ENCODE results near the gene KANSL1. TPM values are rescaled to one million over a fixed set of nuclear protein-coding genes. Genes with fewer than 3 reads are reported as not detected.

KANSL1 gene
- total and polyA plus RNA-seq, 2 experiments from 2014 or later = 49.0 to 206 TPM

DNA sequence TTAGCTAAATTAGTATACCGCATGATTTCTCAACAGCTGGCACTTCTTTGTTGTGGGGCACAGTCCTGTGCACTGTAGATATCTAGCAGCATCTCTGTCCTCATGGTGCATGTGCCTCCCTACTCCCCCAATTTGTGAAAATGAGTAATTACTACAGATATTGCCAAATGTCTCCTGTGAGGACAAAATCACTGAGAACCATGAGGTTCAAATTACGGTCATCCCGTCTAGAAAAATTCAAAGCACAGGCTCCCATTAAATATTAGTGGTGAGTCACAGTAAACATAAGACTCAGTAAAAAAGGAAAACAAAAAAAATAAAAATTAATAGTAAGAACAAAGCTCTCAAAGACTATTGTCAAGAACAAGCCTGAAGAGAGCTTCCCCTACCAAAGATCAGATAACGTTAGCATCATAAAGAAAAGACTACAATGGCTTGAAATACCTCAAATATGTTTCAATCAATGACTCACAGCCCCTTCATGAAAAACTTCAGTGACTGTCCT, 136.4 kb downstream of the KANSL1 start:
- peak overlapping the region; percentile 87 for H3K27ac Mint-ChIP-seq
- peaks cover 69% of the 10 kb centered on the region for H3K79me2 ChIP-seq (replicated peaks; ENCODE audit: insufficient read depth)
- H3K36me3 Mint-ChIP-seq (ENCODE audit: low read depth) = peaks cover 47% of the 10 kb centered on the region
- no peak overlapping the region for H3K4me2 ChIP-seq
- no peaks in the 10 kb centered on the region for H3K9me3 Mint-ChIP-seq
- TF ChIP-seq, protein P1, sequence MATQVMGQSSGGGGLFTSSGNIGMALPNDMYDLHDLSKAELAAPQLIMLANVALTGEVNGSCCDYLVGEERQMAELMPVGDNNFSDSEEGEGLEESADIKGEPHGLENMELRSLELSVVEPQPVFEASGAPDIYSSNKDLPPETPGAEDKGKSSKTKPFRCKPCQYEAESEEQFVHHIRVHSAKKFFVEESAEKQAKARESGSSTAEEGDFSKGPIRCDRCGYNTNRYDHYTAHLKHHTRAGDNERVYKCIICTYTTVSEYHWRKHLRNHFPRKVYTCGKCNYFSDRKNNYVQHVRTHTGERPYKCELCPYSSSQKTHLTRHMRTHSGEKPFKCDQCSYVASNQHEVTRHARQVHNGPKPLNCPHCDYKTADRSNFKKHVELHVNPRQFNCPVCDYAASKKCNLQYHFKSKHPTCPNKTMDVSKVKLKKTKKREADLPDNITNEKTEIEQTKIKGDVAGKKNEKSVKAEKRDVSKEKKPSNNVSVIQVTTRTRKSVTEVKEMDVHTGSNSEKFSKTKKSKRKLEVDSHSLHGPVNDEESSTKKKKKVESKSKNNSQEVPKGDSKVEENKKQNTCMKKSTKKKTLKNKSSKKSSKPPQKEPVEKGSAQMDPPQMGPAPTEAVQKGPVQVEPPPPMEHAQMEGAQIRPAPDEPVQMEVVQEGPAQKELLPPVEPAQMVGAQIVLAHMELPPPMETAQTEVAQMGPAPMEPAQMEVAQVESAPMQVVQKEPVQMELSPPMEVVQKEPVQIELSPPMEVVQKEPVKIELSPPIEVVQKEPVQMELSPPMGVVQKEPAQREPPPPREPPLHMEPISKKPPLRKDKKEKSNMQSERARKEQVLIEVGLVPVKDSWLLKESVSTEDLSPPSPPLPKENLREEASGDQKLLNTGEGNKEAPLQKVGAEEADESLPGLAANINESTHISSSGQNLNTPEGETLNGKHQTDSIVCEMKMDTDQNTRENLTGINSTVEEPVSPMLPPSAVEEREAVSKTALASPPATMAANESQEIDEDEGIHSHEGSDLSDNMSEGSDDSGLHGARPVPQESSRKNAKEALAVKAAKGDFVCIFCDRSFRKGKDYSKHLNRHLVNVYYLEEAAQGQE (IDR thresholded peaks at IDR 0.05; ENCODE audit: unreplicated experiment) = no peak
- TF ChIP-seq ZNF331 (CRISPR knock-in tag; IDR thresholded peaks at IDR 0.05; ENCODE audit: low read depth) (no peak), POLR2AphosphoS5 (IDR thresholded peaks at IDR 0.05; ENCODE audit: low read depth) (no peak), NANOG (IDR thresholded peaks at IDR 0.05; ENCODE audit: borderline replicate concordance) (no peak), ZNF114 (CRISPR knock-in tag; IDR thresholded peaks at IDR 0.05) (no peak), EZH2phosphoT487 (IDR thresholded peaks at IDR 0.05; ENCODE audit: unreplicated experiment) (no peak), EZH2 (IDR thresholded peaks at IDR 0.05; ENCODE audit: low read depth, unreplicated experiment) (no peak), STAT1 (IDR thresholded peaks at IDR 0.05; ENCODE audit: unreplicated experiment) (no peak), CREB1 (CRISPR knock-in tag; IDR thresholded peaks at IDR 0.05; ENCODE audit: low read depth) (no peak), JUNB (IDR thresholded peaks at IDR 0.05; ENCODE audit: unreplicated experiment) (no peak)
- TF ChIP-seq, protein P2, sequence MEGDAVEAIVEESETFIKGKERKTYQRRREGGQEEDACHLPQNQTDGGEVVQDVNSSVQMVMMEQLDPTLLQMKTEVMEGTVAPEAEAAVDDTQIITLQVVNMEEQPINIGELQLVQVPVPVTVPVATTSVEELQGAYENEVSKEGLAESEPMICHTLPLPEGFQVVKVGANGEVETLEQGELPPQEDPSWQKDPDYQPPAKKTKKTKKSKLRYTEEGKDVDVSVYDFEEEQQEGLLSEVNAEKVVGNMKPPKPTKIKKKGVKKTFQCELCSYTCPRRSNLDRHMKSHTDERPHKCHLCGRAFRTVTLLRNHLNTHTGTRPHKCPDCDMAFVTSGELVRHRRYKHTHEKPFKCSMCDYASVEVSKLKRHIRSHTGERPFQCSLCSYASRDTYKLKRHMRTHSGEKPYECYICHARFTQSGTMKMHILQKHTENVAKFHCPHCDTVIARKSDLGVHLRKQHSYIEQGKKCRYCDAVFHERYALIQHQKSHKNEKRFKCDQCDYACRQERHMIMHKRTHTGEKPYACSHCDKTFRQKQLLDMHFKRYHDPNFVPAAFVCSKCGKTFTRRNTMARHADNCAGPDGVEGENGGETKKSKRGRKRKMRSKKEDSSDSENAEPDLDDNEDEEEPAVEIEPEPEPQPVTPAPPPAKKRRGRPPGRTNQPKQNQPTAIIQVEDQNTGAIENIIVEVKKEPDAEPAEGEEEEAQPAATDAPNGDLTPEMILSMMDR (conservative IDR thresholded peaks at IDR 0.05; ENCODE audit: low read depth in 2 of 2) = no peak
- TF ChIP-seq, protein P3, sequence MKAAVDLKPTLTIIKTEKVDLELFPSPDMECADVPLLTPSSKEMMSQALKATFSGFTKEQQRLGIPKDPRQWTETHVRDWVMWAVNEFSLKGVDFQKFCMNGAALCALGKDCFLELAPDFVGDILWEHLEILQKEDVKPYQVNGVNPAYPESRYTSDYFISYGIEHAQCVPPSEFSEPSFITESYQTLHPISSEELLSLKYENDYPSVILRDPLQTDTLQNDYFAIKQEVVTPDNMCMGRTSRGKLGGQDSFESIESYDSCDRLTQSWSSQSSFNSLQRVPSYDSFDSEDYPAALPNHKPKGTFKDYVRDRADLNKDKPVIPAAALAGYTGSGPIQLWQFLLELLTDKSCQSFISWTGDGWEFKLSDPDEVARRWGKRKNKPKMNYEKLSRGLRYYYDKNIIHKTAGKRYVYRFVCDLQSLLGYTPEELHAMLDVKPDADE (IDR thresholded peaks at IDR 0.05) = no peak
- TF ChIP-seq, protein P4, sequence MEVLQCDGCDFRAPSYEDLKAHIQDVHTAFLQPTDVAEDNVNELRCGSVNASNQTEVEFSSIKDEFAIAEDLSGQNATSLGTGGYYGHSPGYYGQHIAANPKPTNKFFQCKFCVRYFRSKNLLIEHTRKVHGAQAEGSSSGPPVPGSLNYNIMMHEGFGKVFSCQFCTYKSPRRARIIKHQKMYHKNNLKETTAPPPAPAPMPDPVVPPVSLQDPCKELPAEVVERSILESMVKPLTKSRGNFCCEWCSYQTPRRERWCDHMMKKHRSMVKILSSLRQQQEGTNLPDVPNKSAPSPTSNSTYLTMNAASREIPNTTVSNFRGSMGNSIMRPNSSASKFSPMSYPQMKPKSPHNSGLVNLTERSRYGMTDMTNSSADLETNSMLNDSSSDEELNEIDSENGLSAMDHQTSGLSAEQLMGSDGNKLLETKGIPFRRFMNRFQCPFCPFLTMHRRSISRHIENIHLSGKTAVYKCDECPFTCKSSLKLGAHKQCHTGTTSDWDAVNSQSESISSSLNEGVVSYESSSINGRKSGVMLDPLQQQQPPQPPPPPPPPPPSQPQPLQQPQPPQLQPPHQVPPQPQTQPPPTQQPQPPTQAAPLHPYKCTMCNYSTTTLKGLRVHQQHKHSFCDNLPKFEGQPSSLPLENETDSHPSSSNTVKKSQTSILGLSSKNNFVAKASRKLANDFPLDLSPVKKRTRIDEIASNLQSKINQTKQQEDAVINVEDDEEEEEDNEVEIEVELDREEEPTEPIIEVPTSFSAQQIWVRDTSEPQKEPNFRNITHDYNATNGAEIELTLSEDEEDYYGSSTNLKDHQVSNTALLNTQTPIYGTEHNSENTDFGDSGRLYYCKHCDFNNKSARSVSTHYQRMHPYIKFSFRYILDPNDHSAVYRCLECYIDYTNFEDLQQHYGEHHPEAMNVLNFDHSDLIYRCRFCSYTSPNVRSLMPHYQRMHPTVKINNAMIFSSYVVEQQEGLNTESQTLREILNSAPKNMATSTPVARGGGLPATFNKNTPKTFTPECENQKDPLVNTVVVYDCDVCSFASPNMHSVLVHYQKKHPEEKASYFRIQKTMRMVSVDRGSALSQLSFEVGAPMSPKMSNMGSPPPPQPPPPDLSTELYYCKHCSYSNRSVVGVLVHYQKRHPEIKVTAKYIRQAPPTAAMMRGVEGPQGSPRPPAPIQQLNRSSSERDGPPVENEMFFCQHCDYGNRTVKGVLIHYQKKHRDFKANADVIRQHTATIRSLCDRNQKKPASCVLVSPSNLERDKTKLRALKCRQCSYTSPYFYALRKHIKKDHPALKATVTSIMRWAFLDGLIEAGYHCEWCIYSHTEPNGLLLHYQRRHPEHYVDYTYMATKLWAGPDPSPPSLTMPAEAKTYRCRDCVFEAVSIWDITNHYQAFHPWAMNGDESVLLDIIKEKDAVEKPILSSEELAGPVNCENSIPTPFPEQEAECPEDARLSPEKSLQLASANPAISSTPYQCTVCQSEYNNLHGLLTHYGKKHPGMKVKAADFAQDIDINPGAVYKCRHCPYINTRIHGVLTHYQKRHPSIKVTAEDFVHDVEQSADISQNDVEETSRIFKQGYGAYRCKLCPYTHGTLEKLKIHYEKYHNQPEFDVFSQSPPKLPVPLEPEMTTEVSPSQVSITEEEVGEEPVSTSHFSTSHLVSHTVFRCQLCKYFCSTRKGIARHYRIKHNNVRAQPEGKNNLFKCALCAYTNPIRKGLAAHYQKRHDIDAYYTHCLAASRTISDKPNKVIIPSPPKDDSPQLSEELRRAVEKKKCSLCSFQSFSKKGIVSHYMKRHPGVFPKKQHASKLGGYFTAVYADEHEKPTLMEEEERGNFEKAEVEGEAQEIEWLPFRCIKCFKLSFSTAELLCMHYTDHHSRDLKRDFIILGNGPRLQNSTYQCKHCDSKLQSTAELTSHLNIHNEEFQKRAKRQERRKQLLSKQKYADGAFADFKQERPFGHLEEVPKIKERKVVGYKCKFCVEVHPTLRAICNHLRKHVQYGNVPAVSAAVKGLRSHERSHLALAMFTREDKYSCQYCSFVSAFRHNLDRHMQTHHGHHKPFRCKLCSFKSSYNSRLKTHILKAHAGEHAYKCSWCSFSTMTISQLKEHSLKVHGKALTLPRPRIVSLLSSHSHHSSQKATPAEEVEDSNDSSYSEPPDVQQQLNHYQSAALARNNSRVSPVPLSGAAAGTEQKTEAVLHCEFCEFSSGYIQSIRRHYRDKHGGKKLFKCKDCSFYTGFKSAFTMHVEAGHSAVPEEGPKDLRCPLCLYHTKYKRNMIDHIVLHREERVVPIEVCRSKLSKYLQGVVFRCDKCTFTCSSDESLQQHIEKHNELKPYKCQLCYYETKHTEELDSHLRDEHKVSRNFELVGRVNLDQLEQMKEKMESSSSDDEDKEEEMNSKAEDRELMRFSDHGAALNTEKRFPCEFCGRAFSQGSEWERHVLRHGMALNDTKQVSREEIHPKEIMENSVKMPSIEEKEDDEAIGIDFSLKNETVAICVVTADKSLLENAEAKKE (CRISPR knock-in tag; IDR thresholded peaks at IDR 0.05) = no peak
- peaks cover 18% of the 10 kb centered on the region for H4K20me1 ChIP-seq (replicated peaks; ENCODE audit: insufficient read depth)
- no peaks in the 10 kb centered on the region for H3K9me2 ChIP-seq (ENCODE audit: insufficient read depth)
- peak; percentile 36 for ATAC-seq
- H3K36me3 ChIP-seq (ENCODE audit: insufficient read depth) = no peaks in the 10 kb centered on the region; the same call in 1 of the 2 replicates
- no peaks in the 10 kb centered on the region for H3K27me3 ChIP-seq (ENCODE audit: insufficient read depth)
- no peak overlapping the region; the same call in 2 of the 3 replicates for H3K4me3 Mint-ChIP-seq
- peaks cover 10% of the 10 kb centered on the region for H3K27me3 Mint-ChIP-seq (ENCODE audit: insufficient read depth, low read depth, poor library complexity)
- peaks cover 19% of the 10 kb centered on the region for H3K4me1 ChIP-seq (ENCODE audit: insufficient read depth)
- H3F3A ChIP-seq (replicated peaks; ENCODE audit: low read depth) = no peaks in the 10 kb centered on the region
- peaks cover 35% of the 10 kb centered on the region for H3K4me1 Mint-ChIP-seq
- peak; percentile 53 for DNase-seq (ENCODE audit: low spot score)
- H3K4me3 ChIP-seq = no peak overlapping the region
- H2AFZ ChIP-seq = no peak overlapping the region
- H3K27ac ChIP-seq (ENCODE audit: low read depth) = peak overlapping the region; percentile 30; the same call in 1 of the 2 replicates
